NB4 (cell line): ENCODE data around the gene CDC23.

Experiments
- DNase-seq: peaks from one replicate; pipeline ENCODE4 v3.0.0; 2010; ENCODE audit warnings: low read depth
- H3K4me3 ChIP-seq: one replicate; pipeline ENCODE4 v1.5.1; 2011; ENCODE audit warnings: mild to moderate bottlenecking, low read depth, low read length, moderate library complexity
- CTCF ChIP-seq: IDR thresholded peaks from one replicate; pipeline ENCODE4 v1.5.1; 2012; ENCODE audit warnings: low read depth, low read length
- MAX ChIP-seq: IDR thresholded peaks from 2 replicates; pipeline ENCODE4 v1.6.1; 2011; ENCODE audit warnings: low read depth, low read length
- MYC ChIP-seq: IDR thresholded peaks from 2 replicates; pipeline ENCODE4 v1.6.1; 2011; ENCODE audit warnings: low read depth, low read length
- POLR2A ChIP-seq: IDR thresholded peaks from 2 replicates; pipeline ENCODE4 v1.6.1; 2011; ENCODE audit warnings: mild to moderate bottlenecking; ENCODE audit not compliant: insufficient read length; ENCODE audit errors: extremely low read depth

The CDC23 gene

GRCh38 chr5:138238034-138238433 is 24.9 kb upstream of the CDC23 start:
- no peak overlapping the region for H3K4me3 ChIP-seq
- no peak for DNase-seq
- TF ChIP-seq CTCF (no peak), MYC (no peak), MAX (no peak), POLR2A (no peak)

GRCh38 chr5:138234651-138235050 is 21.5 kb upstream of the CDC23 start:
- no peak for DNase-seq
- no peak for TF ChIP-seq MAX
- no peak overlapping the region for H3K4me3 ChIP-seq

GRCh38 chr5:138233280-138233679 is 20.2 kb upstream of the CDC23 start:
- no peak for DNase-seq
- TF ChIP-seq MYC (no peak), MAX (no peak), POLR2A (no peak), CTCF (no peak)
- no peak overlapping the region for H3K4me3 ChIP-seq

- no peak for TF ChIP-seq MYC
- TF ChIP-seq POLR2A = no peak
- TF ChIP-seq CTCF = no peak
- TF ChIP-seq MAX = no peak
- H3K4me3 ChIP-seq = no peak overlapping the region
- peak; percentile 38 for DNase-seq
Observed at GRCh38 chr5:138230981-138231589, 18.0 kb upstream of the CDC23 start.

GRCh38 chr5:138230261-138230660 is 17.1 kb upstream of the CDC23 start:
- H3K4me3 ChIP-seq = no peak overlapping the region
- DNase-seq = no peak
- no peak for TF ChIP-seq CTCF
- no peak for TF ChIP-seq MYC
- TF ChIP-seq MAX = no peak
- no peak for TF ChIP-seq POLR2A

GRCh38 chr5:138229387-138229786 is 16.3 kb upstream of the CDC23 start:
- H3K4me3 ChIP-seq = no peak overlapping the region
- no peak for DNase-seq
- TF ChIP-seq MAX (no peak), POLR2A (no peak), CTCF (no peak), MYC (no peak)
